Epithelial cell of esophagus (primary cell): ENCODE data around the gene AOAH.

Experiments
- DNase-seq: peaks from one replicate; pipeline ENCODE4 v3.0.0; 2010; ENCODE audit warnings: low read depth
- H3K4me3 ChIP-seq: 2 replicates; pipeline ENCODE4 v1.5.1; 2011; ENCODE audit warnings: mild to moderate bottlenecking, low read length, control low read depth
- TF ChIP-seq, protein P1 (sequence below): IDR thresholded peaks from 2 replicates; pipeline ENCODE4 v1.5.1; 2011; ENCODE audit warnings: low read depth, mild to moderate bottlenecking, low read length, control low read depth, inconsistent platforms; ENCODE audit not compliant: insufficient read depth; ENCODE audit errors: missing control alignments

AOAH gene

DNA sequence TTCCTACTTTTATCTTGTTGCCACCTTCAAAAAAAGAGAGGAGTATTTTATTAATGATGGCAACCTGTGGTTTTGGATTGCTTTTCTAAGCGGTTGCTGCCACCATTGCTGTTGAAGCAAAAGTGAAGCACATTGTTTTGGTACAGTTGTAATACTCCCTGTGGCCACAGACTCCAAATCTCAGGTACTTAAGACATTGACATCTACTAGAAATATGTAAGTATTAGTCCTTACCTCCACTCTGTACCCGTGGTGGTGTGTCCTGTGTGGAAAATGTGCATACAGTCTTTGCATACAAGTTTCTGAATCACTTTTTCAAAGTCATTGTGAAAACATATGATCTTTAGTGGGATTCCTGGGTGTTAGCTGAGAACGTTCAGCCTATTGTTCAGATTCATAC, 248.9 kb downstream of the AOAH start:
- no peak for DNase-seq
- H3K4me3 ChIP-seq: no peak overlapping the region
- TF ChIP-seq, protein P1, sequence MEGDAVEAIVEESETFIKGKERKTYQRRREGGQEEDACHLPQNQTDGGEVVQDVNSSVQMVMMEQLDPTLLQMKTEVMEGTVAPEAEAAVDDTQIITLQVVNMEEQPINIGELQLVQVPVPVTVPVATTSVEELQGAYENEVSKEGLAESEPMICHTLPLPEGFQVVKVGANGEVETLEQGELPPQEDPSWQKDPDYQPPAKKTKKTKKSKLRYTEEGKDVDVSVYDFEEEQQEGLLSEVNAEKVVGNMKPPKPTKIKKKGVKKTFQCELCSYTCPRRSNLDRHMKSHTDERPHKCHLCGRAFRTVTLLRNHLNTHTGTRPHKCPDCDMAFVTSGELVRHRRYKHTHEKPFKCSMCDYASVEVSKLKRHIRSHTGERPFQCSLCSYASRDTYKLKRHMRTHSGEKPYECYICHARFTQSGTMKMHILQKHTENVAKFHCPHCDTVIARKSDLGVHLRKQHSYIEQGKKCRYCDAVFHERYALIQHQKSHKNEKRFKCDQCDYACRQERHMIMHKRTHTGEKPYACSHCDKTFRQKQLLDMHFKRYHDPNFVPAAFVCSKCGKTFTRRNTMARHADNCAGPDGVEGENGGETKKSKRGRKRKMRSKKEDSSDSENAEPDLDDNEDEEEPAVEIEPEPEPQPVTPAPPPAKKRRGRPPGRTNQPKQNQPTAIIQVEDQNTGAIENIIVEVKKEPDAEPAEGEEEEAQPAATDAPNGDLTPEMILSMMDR: no peak

- TF ChIP-seq, protein P1: no peak
These were observed 249.3 kb downstream of the AOAH start for GRCh38 chr7:36475011-36475342.

DNA sequence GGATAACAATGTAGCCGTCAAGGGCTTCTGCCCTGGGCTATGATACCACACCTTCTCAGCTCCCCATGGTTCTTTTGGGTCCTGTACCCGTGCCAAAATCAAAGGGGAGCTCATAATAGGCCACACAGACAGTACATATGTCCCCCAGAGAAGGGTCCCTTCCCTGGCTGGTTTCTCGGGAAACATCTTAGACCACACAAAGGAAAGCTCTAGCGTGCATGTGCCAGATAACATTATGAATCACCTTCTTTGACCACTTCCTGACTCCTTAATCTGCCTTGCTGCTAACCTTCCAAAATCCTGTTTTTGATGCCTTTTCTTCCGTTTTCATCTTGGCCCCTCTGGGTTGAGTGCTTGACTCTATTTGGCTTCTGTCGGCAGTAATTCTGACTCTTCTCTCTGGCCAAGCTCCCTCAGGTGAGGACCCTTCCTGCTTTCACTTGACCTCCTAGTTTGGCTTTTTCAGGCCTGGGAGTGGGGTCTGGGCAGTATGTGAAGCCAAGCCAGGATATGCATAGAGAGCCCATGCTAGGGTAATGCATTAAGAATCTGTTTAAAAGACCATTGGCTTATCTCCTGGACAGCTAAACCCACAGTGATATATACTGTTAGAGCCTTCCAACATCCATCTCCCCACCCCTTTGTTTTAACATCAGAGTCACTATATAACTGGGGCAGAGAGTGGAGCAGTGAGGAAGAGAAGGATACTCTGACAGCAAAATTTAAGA, 249.8 kb downstream of the AOAH start:
- TF ChIP-seq, protein P1: no peak
- H3K4me3 ChIP-seq: no peak overlapping the region
- DNase-seq: peak; percentile 41

More at GRCh38 chr7:36475011-36475342, 249.3 kb downstream of the AOAH start:
- no peak for DNase-seq
- H3K4me3 ChIP-seq: no peak overlapping the region

DNA sequence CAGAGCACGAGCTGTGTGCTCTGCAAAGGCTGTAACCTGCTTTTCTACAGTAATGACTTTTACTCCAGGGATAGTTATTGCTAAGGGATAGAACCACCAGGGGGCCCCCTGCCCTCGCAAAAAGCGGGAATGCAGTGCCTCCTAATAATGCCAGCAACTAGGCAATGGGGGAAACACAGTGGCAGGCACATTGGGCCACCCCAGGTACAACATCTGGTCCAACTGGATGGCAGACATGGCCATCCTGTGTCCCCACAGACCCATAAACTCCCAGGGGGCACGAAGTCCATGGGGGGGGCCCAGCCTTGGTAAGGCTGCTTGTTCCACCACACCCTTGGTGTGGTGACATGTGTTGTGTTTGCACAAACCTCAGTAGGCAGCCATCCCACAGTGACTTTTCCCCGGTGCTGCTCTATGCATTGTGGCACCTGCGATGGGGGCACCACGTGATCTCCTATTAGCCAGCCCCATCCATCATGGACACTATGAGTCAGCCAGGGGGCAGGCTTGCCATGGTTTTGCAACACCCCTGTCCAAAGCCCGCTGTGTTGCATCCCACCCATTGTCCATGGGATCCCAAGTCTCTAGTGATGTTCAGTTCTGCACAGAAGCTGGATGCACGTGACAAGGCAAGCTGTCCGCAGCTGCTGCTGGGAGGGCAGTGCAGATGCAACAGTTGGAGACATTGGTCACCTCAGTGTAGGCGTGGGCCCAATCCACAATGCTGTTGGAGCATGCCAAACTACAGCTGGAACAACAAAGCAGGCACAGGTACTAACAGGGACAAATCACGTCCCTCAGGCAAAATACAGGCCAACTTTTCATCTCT, 250.6 kb downstream of the AOAH start:
- H3K4me3 ChIP-seq: no peak overlapping the region
- TF ChIP-seq, protein P1: peak; percentile 48
- peak; percentile 79 for DNase-seq

DNA sequence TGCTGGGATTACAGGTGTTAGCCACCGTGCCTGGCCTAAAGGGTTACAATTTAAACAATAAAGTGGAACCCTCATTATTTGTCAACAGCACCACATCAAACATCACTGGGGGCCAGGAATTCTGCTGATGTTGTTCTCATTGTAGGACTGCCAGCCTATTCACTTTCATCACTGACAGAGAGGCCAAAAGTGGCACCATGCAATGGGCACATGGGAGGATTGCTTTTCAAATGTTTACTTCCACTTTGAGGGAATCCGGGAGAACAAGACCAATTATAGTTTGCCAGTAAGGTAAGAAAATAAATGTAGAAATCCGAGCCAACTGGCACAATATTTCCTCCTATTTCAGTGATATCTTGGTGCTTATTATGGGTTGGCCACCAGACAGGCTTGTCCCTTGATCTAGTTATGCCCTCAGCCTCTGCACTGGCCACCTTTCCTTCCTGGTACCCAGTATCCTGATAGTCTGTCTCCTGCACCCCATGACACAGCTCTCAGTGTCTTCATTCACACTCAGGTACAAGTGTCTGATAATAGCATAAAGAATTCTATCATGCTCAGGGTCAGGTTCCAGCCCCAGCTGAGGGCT, 252.1 kb downstream of the AOAH start:
- no peak for DNase-seq
- TF ChIP-seq, protein P1: no peak

DNA sequence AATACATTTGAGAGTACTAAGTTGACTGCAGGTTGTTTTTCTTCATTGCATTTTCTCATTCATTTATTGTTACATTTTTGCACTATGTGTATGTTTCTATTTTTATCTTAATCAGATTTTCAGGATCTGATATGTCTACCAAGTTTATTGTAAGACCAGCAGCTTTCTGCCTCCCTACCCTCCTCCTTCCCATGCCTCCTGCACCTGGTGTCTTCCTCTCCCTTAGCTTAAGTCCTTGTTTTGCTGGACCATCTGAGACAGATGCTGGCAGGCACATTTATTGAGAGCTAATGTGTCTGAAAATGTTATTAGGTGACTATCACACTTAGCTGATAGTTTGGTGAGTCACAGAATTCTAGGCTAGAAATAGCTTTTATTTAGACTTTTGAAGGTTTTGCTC, 255.1 kb downstream of the AOAH start:
- DNase-seq: no peak
- TF ChIP-seq, protein P1: no peak
- H3K4me3 ChIP-seq: no peak overlapping the region

More for the DNA sequence above, 252.1 kb downstream of the AOAH start:
- H3K4me3 ChIP-seq: no peak overlapping the region
